ENCODE data around the gene KRT76. TPM values are rescaled to one million over a fixed set of nuclear protein-coding genes. Genes with fewer than 3 reads are reported as not detected.

KRT76 gene
- total and polyA plus RNA-seq, 2 experiments from 2014 or later, result not detected

GRCh38 chr12:52806821-52807543, 29.8 kb upstream of the KRT76 start:
- DNase-seq (ENCODE audit: low spot score), result no peak
- H3K4me1 ChIP-seq (ENCODE audit: insufficient read depth), result peaks cover 13% of the 10 kb centered on the region
- H3K9me3 Mint-ChIP-seq, result no peaks in the 10 kb centered on the region
- H3K4me1 Mint-ChIP-seq, result peaks cover 17% of the 10 kb centered on the region; the same call in 2 of the 3 replicates
- H3K36me3 ChIP-seq (ENCODE audit: insufficient read depth), result no peaks in the 10 kb centered on the region
- H3K36me3 Mint-ChIP-seq (ENCODE audit: low read depth), result no peaks in the 10 kb centered on the region
- H3K27ac ChIP-seq (ENCODE audit: low read depth), result no peak overlapping the region
- ATAC-seq, result no peak
- H3K27me3 ChIP-seq (ENCODE audit: insufficient read depth), result no peaks in the 10 kb centered on the region
- H3K79me2 ChIP-seq (replicated peaks; ENCODE audit: insufficient read depth), result no peaks in the 10 kb centered on the region
- no peak overlapping the region for H2AFZ ChIP-seq
- no peaks in the 10 kb centered on the region for H3F3A ChIP-seq (replicated peaks; ENCODE audit: low read depth)
- peaks cover 15% of the 10 kb centered on the region for H3K9me2 ChIP-seq (ENCODE audit: insufficient read depth)
- no peak overlapping the region for H3K27ac Mint-ChIP-seq
- no peak overlapping the region for H3K4me2 ChIP-seq
- H4K20me1 ChIP-seq (replicated peaks; ENCODE audit: insufficient read depth), result no peaks in the 10 kb centered on the region
- H3K27me3 Mint-ChIP-seq (ENCODE audit: insufficient read depth, low read depth, poor library complexity), result peaks cover 9% of the 10 kb centered on the region
- H3K4me3 Mint-ChIP-seq, result no peak overlapping the region
- no peak overlapping the region for H3K4me3 ChIP-seq
- no peak for TF ChIP-seq EZH2phosphoT487 (IDR thresholded peaks at IDR 0.05; ENCODE audit: unreplicated experiment)
- TF ChIP-seq, protein P1, sequence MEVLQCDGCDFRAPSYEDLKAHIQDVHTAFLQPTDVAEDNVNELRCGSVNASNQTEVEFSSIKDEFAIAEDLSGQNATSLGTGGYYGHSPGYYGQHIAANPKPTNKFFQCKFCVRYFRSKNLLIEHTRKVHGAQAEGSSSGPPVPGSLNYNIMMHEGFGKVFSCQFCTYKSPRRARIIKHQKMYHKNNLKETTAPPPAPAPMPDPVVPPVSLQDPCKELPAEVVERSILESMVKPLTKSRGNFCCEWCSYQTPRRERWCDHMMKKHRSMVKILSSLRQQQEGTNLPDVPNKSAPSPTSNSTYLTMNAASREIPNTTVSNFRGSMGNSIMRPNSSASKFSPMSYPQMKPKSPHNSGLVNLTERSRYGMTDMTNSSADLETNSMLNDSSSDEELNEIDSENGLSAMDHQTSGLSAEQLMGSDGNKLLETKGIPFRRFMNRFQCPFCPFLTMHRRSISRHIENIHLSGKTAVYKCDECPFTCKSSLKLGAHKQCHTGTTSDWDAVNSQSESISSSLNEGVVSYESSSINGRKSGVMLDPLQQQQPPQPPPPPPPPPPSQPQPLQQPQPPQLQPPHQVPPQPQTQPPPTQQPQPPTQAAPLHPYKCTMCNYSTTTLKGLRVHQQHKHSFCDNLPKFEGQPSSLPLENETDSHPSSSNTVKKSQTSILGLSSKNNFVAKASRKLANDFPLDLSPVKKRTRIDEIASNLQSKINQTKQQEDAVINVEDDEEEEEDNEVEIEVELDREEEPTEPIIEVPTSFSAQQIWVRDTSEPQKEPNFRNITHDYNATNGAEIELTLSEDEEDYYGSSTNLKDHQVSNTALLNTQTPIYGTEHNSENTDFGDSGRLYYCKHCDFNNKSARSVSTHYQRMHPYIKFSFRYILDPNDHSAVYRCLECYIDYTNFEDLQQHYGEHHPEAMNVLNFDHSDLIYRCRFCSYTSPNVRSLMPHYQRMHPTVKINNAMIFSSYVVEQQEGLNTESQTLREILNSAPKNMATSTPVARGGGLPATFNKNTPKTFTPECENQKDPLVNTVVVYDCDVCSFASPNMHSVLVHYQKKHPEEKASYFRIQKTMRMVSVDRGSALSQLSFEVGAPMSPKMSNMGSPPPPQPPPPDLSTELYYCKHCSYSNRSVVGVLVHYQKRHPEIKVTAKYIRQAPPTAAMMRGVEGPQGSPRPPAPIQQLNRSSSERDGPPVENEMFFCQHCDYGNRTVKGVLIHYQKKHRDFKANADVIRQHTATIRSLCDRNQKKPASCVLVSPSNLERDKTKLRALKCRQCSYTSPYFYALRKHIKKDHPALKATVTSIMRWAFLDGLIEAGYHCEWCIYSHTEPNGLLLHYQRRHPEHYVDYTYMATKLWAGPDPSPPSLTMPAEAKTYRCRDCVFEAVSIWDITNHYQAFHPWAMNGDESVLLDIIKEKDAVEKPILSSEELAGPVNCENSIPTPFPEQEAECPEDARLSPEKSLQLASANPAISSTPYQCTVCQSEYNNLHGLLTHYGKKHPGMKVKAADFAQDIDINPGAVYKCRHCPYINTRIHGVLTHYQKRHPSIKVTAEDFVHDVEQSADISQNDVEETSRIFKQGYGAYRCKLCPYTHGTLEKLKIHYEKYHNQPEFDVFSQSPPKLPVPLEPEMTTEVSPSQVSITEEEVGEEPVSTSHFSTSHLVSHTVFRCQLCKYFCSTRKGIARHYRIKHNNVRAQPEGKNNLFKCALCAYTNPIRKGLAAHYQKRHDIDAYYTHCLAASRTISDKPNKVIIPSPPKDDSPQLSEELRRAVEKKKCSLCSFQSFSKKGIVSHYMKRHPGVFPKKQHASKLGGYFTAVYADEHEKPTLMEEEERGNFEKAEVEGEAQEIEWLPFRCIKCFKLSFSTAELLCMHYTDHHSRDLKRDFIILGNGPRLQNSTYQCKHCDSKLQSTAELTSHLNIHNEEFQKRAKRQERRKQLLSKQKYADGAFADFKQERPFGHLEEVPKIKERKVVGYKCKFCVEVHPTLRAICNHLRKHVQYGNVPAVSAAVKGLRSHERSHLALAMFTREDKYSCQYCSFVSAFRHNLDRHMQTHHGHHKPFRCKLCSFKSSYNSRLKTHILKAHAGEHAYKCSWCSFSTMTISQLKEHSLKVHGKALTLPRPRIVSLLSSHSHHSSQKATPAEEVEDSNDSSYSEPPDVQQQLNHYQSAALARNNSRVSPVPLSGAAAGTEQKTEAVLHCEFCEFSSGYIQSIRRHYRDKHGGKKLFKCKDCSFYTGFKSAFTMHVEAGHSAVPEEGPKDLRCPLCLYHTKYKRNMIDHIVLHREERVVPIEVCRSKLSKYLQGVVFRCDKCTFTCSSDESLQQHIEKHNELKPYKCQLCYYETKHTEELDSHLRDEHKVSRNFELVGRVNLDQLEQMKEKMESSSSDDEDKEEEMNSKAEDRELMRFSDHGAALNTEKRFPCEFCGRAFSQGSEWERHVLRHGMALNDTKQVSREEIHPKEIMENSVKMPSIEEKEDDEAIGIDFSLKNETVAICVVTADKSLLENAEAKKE (CRISPR knock-in tag; IDR thresholded peaks at IDR 0.05), result no peak
- no peak for TF ChIP-seq EZH2 (IDR thresholded peaks at IDR 0.05; ENCODE audit: low read depth, unreplicated experiment)
- no peak for TF ChIP-seq REST (IDR thresholded peaks at IDR 0.05; ENCODE audit: unreplicated experiment)
- TF ChIP-seq NANOG (IDR thresholded peaks at IDR 0.05; ENCODE audit: borderline replicate concordance), result no peak
- TF ChIP-seq ZNF331 (CRISPR knock-in tag; IDR thresholded peaks at IDR 0.05; ENCODE audit: low read depth), result no peak
- no peak for TF ChIP-seq ETS1 (IDR thresholded peaks at IDR 0.05)
- TF ChIP-seq, protein P2, sequence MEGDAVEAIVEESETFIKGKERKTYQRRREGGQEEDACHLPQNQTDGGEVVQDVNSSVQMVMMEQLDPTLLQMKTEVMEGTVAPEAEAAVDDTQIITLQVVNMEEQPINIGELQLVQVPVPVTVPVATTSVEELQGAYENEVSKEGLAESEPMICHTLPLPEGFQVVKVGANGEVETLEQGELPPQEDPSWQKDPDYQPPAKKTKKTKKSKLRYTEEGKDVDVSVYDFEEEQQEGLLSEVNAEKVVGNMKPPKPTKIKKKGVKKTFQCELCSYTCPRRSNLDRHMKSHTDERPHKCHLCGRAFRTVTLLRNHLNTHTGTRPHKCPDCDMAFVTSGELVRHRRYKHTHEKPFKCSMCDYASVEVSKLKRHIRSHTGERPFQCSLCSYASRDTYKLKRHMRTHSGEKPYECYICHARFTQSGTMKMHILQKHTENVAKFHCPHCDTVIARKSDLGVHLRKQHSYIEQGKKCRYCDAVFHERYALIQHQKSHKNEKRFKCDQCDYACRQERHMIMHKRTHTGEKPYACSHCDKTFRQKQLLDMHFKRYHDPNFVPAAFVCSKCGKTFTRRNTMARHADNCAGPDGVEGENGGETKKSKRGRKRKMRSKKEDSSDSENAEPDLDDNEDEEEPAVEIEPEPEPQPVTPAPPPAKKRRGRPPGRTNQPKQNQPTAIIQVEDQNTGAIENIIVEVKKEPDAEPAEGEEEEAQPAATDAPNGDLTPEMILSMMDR (conservative IDR thresholded peaks at IDR 0.05; ENCODE audit: low read depth in 2 of 2), result no peak
- no peak for TF ChIP-seq STAT1 (IDR thresholded peaks at IDR 0.05; ENCODE audit: unreplicated experiment)
- no peak for TF ChIP-seq POLR2AphosphoS5 (IDR thresholded peaks at IDR 0.05; ENCODE audit: low read depth)
- no peak for TF ChIP-seq JUNB (IDR thresholded peaks at IDR 0.05; ENCODE audit: unreplicated experiment)
- TF ChIP-seq CREB1 (CRISPR knock-in tag; IDR thresholded peaks at IDR 0.05; ENCODE audit: low read depth), result no peak

Data from GM23338 (cell line).